ENCODE measurements around the gene GPR157. TPM values are rescaled to one million over a fixed set of nuclear protein-coding genes. Genes with fewer than 3 reads are reported as not detected.

Gene GPR157
- total RNA-seq, 4 donors from 2014 or later = 3.3 to 208 (median 10.4) TPM

- Histone ChIP-seq H3K36me3 (no peaks in the 10 kb centered on the region), H3K27me3 (no peaks in the 10 kb centered on the region), H3K9me3 (no peaks in the 10 kb centered on the region), H3K4me1 (peaks cover 0 to 9% (median 0%) of the 10 kb centered on the region in 4 donors), H3K4me3 (no peak overlapping the region), H3K27ac (peak overlapping the region in 1 of 4 donors; percentile 46)
- no peak for TF ChIP-seq CTCF (IDR thresholded peaks at IDR 0.05)
- TF ChIP-seq POLR2A (IDR thresholded peaks at IDR 0.05) = no peak
- DNase-seq = no peak
Observed at GRCh38 chr1:9086045-9086444, 42.9 kb downstream of the GPR157 start.

GRCh38 chr1:9085306-9085940 lies 43.5 kb downstream of the GPR157 start:
- no peaks in the 10 kb centered on the region for H3K27me3 ChIP-seq
- H3K4me3 ChIP-seq = no peak overlapping the region
- peak overlapping the region in 1 of 4 donors; percentile 46 for H3K27ac ChIP-seq
- H3K4me1 ChIP-seq = peaks cover 0 to 9% (median 0%) of the 10 kb centered on the region in 4 donors
- no peak for DNase-seq
- TF ChIP-seq POLR2A (IDR thresholded peaks at IDR 0.05) (no peak), CTCF (IDR thresholded peaks at IDR 0.05) (no peak)
- no peaks in the 10 kb centered on the region for H3K36me3 ChIP-seq
- H3K9me3 ChIP-seq = no peaks in the 10 kb centered on the region

- DNase-seq = no peak
- H3K4me3 ChIP-seq = no peak overlapping the region
- no peaks in the 10 kb centered on the region for H3K36me3 ChIP-seq
- H3K27me3 ChIP-seq = no peaks in the 10 kb centered on the region
- H3K27ac ChIP-seq = no peak overlapping the region
- no peaks in the 10 kb centered on the region for H3K9me3 ChIP-seq
- H3K4me1 ChIP-seq = peaks cover 0 to 12% (median 0%) of the 10 kb centered on the region in 4 donors
- TF ChIP-seq CTCF (IDR thresholded peaks at IDR 0.05) = no peak
- no peak for TF ChIP-seq POLR2A (IDR thresholded peaks at IDR 0.05)
Observed at GRCh38 chr1:9084906-9085305, 44.0 kb downstream of the GPR157 start.

GRCh38 chr1:9081473-9081872 lies 47.4 kb downstream of the GPR157 start:
- H3K27ac ChIP-seq = no peak overlapping the region
- no peak for TF ChIP-seq POLR2A (IDR thresholded peaks at IDR 0.05)
- no peak for TF ChIP-seq CTCF (IDR thresholded peaks at IDR 0.05)
- DNase-seq = no peak
- H3K27me3 ChIP-seq = no peaks in the 10 kb centered on the region
- no peaks in the 10 kb centered on the region for H3K9me3 ChIP-seq
- H3K4me3 ChIP-seq = no peak overlapping the region
- H3K36me3 ChIP-seq = no peaks in the 10 kb centered on the region
- peaks cover 0 to 25% (median 6%) of the 10 kb centered on the region in 4 donors for H3K4me1 ChIP-seq

GRCh38 chr1:9080705-9081291 lies 48.1 kb downstream of the GPR157 start:
- peak in 1 of 3 donors; percentile 70 for DNase-seq
- no peaks in the 10 kb centered on the region for H3K27me3 ChIP-seq
- H3K36me3 ChIP-seq = no peaks in the 10 kb centered on the region
- peaks cover 0 to 20% (median 7%) of the 10 kb centered on the region in 4 donors for H3K4me1 ChIP-seq
- H3K9me3 ChIP-seq = no peaks in the 10 kb centered on the region
- TF ChIP-seq POLR2A (IDR thresholded peaks at IDR 0.05) (peak in 1 of 2 donors; percentile 15), CTCF (IDR thresholded peaks at IDR 0.05) (no peak)
- H3K27ac ChIP-seq = peak overlapping the region in 2 of 4 donors; percentile 84 to 97
- no peak overlapping the region for H3K4me3 ChIP-seq

Data from Peyer's patch (tissue), 4 donors.